Measurements from ENCODE around the gene PRM2.
"Not testable (repeated sequence)": the region's sequence is repeated elsewhere in the genome, so short reads cannot be mapped to it uniquely, and the experiment has no call there.

The PRM2 gene

DNA sequence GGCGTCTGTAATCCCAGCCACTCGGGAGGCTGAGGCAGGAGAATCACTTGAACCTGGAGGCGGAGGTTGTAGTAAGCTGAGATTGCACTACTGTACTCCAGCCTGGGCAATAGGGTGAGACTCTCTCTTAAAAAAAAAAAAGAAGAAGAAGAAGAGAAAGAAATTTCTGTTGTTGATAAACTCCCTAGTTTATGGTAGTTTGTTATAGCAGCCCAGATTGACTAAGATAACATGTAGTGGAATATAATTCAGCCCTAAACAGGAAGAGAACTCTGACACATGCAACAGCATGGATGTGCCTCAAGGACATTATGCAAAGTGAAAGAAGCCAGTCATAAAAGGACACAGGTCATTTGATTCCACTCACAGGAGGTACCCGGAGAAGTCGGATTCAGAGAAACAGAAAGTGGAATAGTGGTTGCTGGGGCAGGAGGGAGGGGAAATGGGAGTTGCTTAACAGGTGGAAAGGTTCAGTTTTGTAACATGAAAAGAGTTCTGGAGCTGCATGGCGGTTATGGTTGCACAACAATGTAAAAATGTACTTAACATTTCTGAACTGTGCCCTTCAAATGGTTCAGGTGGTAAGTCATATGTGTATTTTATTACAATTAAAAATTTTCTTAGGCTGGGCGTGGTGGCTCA is 30.8 kb upstream of the PRM2 start:
- DNase-seq, result no peak

DNA sequence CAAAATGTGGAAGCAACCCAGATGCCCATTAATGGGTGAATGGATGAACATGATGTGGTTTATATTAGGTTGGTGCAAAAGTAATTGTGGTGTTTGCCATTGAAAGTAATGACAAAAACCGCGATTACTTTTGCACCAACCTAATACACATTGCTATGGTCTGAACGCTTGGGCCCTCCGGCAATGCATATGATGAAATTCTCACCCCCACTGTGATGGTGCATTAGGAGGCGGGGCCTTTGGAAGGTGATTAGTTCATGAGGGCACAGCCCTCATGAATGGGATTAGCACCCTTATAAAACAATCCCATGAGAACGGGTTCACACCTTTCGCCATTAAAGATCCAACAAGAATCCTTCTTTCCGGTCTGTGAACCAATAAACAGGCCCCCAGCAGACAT is 30.1 kb upstream of the PRM2 start:
- no peak for DNase-seq

DNA sequence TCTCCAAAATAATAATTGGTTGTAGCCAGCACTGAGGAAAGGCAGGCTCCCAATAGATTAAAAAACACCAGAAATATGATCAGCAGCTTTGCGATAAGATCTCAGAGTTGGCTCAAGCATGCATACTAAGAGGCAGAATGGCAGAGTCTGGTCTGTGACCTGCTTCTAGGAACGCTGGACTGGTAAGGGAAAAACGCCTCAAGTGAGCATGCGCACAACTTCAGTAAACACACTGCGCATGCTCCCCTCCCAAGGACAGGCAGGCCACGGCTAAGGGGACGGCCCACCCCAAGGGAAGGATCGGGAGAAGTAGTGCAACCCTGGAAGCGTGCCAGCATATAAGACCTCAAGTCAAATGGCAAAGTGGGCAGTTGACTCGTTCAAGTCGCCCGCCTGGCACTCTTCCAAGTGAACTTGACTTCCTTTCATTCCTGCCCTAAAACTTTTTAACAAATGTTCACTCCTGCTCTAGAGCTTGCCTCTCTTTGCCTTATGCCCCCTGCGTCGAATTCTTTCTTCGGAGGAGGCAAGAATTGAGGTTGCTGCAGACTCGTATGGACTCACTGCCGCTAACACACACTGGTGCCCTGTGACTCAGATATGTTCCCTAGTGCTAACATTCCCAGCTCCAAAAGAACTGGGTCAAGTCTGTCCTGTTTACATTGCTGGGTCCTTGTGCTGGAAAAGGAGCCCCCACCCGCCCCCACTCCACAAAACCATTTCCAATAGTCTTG is 27.3 kb upstream of the PRM2 start:
- DNase-seq, result peak; percentile 35

DNA sequence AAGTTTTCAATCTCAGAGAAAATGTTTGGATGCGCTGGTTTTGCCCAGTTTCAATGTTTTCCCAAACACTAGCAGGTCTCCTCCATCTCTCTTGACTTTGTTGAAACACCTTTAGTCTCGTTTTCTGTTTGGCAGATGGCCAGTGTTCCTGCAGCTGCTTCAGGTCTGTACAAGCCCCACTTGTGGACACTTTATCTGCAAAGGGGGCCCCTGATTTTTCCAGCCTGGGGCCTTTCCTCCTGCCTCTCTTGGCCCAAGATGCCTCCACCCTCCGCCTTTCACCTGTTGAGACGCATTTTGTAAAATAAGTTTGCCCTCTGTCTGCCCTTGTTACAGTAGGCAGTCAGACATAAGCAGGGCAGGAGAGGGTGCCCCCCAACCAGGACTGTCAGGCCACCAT is 26.7 kb upstream of the PRM2 start:
- DNase-seq, result no peak

DNA sequence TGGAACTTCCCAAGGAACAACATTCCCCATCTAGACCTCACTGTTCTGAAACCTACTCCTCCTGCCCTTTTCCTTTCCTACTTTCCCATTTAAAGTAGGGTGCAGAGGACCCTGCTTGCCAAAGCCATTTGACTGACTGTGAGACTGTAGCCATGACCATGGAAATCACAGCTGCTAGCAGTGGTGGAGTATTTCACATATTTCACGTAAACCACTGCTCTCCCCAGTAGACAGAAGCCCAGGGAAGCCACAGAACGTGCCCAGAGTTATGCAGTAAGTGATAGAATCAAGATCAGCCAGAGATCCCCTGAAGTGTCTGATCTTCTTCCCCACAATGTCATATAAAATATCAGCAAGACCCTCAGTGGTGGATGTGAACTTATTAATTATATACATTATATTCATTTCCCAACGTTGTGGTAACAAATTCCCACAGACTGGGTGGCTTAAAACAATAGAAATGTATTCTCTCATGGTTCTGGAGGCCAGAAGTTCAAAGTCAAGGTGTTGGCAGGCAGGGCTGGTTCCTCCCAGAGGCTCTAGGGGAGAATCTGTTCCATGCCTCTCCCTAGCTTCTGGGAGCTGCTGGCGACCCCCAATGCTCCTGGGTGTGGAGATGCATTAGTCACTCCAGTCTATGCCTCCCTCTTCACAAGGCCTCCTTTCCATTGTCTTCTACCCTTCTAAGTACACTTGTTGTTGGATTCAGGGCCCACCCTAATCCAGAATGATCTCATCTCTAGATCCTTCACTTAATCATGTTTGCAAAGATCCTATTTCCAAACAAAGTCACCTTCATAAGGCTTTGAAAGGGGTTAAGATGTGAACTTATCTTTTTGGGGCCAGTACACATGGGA is 25.6 kb upstream of the PRM2 start:
- no peak for DNase-seq

DNA sequence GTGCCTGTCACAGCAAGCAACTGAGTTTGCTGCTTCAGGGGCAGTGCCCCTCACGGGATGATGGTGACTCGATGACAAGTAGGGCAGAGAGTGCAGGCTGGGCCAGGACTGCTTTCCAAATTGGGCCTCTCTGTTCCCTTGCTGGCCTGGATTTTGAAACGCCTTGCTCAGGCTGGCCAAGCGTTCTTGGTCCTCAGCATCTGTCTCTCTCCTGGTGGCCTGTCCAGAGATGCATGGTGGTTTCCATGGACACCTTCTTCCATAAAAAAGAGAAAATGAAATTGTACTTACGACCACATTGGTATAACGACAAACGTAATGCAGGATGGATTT is 24.2 kb upstream of the PRM2 start:
- DNase-seq, result no peak

DNA sequence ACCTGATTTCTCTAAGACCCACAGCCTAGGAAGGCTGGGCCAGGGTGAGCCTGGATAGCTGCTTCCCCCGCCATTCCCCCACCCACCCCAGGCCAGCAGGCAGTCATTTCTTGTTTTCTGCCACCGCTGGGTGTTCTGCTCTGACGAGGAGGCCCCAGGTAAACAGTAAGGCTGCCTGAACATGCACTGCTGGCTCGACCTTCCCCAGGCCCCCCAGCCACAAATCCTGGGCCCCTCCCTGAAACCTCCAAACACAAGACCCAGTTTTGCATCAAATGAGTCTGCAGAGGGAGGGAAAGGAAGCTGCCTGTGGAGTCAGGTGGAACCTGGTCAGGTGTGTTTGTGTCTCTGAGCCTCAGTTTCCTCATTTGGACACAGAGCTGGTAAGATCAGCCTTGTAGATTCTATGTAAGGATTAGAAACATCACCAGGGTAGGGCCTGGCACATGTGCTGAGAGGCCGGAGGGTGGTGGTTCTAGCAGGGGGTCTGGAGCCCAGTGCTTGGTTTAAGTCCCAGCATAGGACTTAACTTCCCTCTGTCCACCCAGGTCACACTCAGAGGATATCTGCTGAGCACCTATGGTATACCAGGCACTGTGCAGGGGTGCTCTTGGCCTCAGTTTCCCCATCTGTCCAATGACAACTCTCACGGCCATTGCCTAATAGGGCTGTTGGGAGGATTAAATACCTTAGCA is 23.7 kb upstream of the PRM2 start:
- no peak for DNase-seq

DNA sequence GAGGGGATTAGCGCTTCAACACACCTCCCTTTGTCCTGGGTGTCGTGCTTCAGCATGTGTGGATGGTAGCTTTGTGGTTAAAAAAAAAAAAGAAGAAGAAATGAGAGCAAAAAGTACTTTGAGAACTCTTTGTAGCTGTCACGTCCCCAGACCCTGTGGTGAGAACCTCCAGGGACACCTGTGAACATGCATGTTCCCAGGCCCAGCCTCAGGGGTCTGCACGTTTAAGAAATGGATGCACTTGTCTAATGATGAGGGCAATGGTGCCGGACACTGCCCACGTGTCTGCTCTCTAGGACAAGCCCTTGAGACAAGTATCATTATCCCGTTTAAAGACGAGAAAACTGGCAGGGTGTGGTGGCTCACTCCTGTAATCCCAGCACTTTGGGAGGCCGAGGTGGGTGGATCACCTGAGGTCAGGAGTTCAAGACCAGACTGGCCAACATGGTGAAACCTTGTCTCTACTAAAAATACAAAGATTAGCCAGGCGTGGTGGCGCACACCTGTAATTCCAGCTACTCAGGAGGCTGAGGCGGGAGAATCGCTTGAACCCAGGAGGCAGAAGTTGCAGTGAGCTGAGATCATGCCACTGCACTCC is 22.8 kb upstream of the PRM2 start:
- DNase-seq, result not testable (repeated sequence)

DNA sequence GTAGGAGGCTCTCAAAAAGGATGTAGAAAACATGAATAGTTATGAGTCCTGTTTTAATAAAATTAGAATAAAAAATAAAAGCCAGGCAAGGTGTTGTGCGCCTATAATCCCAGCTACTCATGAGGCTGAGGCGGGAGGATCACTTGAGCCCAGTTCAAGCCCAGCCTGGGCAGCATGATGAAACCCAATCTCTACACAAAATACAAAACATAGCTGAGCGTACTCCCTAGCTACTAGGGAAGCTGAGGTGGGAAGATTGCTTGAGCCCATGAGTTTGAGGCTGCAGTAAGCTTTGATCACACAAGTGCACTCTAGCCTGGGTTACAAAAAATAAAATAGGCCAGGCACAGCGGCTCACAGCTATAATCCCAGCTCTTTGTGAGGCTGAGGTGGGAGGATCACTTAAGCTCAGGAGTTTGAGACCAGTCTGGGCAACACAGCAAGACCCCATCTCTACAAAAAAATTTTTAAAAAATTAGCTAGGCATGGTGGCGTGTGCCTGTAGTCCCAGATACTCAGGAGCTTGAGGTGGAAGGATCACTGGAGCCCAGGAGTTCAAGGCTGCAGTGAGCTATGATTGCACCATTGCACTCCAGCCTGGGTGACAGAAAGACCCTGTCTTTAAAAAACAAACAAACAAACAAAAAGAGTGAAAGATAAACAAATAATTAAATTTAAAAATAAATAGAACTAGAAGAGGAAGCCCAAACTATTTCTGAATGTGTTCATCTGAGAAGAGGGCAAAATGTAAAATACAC is 22.0 kb upstream of the PRM2 start:
- DNase-seq, result no peak

DNA sequence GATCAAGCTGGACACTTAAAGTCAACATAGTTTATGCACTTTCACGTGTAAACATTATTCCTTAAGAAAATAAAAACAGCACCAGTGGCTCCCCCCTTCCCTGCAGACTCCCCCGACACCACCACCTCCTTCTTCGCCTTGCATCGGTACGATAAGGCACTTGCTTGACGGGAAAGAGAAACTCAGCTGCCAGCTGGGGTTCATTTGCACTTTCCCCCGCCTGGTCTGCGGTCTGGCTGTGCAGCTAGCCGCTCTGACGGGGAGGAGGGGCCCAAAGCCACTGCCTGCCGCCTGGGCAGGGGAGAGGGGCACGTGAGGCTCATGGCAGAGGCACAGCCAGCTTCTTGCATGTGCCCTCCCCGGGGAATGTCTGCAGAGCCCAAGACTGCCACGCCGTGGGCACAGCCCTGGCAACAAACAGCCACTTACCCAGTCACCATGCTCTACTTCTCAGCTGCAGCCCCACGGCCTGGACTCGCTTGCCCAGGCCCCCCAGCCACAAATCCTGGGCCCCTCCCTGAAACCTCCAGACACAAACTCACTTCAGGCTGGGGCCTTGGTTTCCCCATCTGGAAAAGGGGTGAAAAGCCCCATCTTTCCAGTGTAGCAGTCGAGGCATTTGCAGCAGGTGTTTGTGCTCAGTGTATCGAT is 21.3 kb upstream of the PRM2 start:
- peak; percentile 92 for DNase-seq

DNA sequence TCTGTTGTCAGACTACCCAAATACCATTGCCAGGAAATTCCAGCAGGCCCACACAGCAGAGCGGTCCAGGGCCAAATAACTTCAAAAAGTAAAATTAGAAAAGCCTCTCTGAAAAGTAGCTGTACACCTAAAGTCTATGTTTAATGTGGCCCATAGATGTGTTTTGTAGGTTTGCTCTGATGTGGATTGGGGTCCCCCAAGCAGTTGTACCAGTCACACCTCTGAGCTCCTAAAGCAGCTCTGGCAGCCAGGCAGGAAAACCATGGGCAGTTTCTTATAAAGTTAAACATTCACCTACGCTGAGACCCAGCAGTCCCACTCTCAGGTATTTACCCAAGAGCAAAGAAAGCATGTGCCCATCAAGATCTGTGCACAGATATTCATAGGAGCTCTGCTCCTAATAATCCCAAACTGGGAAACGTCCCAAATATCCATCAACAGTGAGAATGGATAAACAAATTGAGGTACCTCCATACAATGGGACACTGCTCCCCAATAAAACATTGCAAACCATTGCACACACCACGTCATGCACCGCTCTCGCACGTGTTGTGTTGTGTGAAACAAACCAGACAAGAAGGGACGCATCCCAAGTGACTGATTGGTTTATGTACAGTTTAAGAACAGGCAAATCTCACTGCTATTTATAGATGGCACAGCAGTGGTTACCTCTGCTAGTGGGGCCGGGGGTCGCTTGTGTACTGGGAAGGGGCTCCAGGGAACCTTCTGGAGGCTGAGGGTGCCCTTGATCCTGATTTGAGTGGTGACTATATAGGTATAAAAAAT is 20.6 kb upstream of the PRM2 start:
- peak; percentile 19 for DNase-seq

DNA sequence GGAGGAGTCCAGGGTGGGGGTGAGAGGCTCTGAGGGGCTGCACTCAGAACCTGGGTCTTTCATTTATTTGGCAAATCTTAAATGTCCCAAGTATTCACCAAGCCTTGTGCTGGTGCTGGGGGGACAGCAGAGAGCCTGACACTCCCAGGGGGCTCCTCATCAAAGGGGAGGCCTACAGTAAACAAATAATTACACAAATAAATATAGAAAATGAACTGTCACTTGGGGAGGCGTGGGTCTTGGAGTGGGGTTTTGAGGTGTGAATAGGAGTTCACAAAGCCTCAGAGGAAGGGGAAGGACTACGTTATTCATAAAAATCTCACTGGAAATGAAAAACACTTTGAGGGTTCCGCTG is 20.0 kb upstream of the PRM2 start:
- DNase-seq, result no peak

DNA sequence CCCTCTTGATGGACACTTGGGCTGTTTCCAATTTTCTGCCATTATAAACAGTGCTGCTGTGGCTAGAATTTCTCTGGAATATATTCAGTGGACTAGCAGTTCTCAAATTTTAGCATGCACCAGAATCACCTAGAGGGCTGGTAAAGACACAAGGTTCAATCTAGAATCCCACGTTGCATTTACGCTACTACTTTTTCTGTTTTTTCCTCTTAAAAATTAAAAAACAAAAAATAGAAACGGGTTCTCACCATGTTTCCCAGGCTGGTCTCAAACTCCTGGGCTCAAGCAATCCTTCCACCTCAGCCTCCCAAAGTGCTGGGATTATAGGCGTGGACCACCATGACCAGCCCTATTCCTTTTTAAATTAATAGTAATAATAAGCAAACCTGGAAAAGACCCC is 19.4 kb upstream of the PRM2 start:
- no peak for DNase-seq

DNA sequence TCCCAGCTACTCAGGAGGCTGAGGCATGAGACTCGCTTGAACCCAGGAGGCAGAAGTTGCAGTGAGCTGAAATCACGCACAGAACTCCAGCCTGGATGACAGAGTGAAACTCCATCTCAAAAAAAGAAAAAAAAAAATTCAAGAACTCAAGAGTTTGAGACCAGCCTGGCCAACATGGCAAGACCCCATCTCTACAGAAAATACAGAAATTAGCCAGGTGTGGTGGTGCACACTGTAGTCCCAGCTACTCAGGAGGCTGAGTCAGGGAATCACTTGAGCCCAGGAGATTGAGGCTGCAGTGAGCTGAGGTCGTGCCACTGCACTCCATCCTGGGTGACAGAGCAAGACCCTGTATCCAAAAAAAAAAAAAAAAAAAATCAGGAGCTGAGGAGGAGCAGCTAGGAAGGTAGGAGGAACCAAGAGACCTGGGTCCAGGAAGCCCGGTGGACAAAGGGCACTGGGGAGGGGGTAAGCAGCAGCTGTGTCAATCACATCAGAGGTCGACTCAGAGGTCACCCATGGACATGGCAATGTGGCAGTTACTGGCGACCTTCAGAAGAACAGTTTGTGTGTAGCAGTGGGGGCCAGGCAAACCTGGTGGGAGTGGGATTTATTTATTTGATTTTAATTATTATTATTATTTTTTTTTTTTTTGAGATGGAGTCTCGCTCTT is 15.9 kb upstream of the PRM2 start:
- DNase-seq, result no peak

DNA sequence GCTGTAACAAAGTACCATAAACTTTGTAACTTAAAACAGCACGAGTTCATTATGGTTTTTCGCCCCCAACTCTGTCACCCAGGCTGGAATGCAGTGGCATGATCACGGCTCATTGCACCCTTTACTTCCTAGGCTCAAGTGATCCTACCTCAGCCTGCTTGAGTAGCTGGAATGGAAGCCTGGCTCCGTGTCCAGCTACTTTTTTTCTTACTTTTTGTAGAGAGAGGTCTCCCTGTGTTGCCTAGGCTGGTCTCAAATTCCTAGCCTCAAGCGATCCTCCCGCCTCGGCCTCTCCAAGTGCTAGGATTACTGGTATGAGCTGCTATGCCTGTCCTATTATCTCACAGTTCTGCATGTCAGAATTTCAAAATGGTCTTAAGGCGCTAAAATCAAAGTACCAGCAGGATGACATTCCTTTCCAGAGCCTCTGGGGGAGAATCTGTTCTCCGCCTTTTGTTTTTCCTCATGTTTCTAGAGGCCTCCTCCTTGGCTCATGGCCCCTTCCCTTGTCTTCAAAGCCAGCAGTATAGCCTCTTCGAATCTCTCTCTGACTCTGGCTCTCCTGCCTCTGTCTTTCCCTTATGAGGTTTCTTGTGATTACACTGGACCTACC is 14.9 kb upstream of the PRM2 start:
- no peak for DNase-seq

DNA sequence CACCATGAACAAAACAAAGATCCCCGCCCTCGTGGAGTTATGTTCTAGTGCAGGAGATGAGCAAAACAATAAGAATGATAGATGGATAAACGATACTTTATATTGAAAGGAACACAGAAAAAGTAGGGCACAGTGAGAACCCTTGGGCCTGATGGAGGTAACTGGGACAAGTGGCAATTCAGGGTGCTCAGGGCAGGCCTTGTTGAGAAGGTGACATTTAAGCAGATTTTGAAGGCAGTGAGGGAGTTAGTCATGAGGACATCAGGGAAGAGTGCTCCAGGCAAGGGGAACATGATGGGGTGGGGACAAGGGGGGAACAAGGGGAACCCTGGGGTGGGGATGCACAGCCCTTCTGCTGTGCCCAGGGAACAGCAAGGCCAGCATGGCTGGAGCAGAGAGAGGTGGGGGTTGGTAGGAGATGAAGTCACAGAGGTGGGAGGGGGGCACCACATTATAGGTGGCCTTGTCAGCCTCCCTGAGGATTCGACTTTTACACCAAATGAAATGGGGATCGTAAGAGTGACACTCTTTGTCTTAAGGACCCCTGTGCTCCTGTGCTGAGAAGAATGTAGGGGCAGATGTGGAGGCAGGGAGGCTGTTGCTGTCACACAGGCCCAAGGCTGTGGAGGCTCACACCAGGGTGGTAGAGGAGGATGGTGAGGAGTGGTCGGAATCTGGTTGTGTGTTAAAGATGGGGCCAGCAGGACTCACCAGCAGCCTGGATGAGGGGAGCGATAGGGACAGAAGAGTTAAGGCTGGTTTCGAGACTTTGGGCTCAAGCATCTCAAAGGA is 14.0 kb upstream of the PRM2 start:
- DNase-seq, result no peak

DNA sequence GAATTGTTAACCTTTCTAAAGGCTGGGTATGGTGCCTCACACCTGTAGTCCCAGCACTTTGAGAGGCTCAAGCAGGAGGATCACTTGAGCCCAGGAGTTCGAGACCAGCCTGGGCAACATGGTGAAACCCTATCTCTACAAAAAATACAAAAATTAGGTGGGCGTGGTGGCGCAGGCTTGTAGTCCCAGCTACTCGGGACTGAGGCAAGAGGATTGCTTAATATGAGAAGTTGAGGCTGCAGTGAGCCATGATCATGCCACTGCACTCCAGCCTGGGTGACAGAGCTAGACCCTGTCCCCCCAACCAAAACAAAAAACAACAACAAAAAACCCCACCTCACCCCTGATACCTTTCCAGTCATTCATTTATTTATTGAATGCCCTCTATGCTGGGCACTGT is 13.4 kb upstream of the PRM2 start:
- DNase-seq, result not testable (repeated sequence)

DNA sequence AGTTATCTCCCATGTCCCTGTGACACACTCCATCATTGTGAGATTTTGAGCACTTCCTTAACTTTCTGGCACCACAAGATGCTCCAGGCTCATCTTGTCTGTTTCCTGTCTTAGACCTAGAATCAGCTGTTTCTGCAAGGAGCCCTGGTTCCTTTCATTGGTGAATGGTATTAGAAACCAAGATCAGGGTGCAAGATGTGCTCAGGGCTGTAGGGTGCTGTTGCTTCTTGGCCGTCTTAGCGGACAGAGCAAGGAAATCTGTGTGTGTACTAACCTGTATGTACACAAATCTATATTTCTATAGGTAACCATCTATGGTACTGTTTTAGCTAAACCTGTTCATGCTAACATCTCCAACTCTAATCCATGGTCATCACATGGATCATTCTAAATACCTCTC is 12.9 kb upstream of the PRM2 start:
- DNase-seq, result no peak

DNA sequence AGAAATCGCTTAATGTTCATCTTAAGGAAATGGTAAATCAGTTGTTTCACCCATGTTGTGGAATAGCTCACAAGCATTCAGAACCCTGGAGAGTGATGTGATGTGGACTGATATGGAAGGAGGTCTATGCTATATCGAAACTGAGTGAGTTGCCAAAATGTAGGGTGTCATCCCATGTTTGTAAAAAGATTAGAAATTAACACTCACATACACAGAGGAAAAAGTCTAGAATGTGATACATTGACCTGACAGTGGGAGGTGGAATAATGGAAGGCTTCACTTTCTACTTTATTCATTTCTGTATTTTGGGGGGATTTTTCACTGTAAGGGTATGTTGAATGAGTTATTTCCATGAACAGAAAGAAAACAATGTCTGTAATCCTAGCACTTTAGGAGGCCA is 9.6 kb upstream of the PRM2 start:
- no peak for DNase-seq
